Pulmonary artery endothelial cell (primary cell): Measurements from ENCODE around the gene TERT. TPM values are rescaled to one million over a fixed set of nuclear protein-coding genes. Genes with fewer than 3 reads are reported as not detected.
"Not testable (repeated sequence)": the region's sequence is repeated elsewhere in the genome, so short reads cannot be mapped to it uniquely, and the experiment has no call there.

Experiments
- DNase-seq: peaks from one replicate; pipeline ENCODE4 v3.0.0-alpha.2; 2011; ENCODE audit warnings: low read depth, low spot score
- total RNA-seq: library from RNA; depleted of rRNA; stranded (reverse); fragments of >200 nt; gene quantifications from 2 replicates; pipeline ENCODE4 v1.2.3, GENCODE V29; 2014

TERT gene
- total RNA-seq, 1 donor from 2014 or later, result 0.07 TPM

DNA sequence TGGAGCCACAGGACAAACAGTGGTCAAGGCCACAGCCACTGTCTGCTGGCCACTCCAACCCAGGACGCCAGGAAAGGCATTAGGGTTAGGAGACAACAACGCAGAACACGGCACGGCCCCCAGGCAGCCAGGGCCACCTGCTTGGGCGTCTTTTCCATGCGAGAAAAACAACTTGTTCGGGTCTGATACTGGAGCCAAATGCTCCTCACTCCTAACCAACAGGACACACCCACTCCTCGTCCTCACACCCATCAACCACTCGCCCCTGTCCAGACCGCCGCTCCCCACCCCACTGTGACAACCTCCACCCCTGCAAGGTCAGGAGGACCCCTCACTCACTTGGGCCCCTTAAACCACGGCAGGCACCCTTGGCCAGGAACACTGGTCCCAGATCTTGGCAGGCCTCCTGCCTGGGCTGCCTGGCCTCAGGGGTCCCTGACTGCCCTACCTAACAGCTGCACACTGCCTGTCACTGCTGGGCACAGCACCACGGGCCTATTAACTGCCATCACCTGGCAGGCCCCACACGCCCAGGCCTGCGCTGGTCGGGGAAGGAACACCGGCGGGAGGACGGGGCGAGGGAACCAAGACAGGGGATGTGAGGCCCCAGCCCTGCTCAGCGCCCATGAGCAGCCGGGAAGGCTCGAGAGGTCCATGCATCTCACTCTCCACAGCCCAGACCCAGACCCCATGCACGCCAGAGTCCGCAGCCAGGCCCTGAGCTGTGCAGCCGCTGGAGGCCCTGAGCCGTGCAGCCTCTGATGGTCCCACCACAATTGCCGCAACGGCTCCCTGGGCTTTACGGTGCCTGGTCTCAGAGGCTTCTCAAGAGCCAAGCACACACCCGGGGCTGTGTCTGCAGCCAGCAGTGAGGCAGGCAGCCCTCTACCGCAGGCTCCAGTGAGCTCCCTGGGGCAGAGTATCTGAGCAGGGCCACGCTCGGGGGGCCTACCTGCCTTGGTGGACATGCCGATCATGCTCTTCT is 36.3 kb upstream of the TERT start:
- DNase-seq, result no peak

DNA sequence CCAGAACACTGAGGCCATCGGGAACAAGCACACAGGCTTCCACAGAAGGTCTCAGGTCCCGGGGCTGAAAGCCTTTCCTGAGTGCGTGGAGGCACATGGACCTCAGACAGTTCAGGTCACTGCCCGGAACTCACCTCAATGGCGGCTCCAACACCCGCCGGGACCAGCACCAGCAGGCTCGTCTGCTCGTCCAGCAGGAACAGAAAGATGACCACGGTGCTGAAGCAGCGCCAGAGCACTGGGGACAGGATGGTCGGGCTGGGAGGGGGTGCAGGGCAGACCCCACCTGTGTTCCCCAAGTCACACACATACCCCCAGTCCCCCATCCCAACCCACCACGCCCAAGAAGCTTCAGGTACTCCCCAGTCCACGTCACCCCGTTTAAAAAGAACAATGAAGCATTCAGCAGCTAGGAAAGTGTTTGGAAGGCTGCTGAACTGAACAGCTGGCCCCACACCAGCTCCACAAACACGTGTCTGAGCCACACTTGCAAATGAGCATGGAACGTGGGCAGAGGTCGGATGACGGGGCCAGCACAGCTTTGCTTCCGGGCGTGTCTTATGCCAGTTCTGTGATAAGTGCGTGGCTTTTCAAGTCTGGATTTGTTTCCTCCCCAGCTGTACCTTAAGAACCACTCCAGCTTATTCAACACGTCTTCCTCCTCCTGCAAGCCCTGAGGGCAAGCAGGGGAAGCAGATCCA is 35.4 kb upstream of the TERT start:
- DNase-seq, result no peak

DNA sequence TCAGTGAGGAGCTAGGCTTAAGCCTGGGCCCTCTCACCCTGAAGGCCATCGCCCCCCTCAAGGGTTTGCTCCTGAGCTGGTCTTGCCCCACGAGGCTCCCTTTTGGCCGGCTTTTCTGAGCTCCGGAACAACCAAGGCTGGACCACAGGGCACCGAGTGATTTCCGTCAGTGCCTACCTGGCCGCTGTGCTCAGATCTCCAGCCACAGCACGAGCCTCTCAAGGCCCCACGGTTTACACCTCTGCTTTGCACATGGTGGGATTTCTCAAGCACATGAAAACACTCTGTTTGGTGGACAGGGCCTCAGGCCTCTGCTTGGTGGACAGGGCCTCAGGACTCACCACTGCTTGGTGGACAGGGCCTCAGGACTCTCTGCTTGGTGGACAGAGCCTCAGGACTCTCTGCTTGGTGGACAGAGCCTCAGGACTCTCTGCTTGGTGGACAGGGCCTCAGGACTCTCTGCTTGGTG is 34.3 kb upstream of the TERT start:
- no peak for DNase-seq

DNA sequence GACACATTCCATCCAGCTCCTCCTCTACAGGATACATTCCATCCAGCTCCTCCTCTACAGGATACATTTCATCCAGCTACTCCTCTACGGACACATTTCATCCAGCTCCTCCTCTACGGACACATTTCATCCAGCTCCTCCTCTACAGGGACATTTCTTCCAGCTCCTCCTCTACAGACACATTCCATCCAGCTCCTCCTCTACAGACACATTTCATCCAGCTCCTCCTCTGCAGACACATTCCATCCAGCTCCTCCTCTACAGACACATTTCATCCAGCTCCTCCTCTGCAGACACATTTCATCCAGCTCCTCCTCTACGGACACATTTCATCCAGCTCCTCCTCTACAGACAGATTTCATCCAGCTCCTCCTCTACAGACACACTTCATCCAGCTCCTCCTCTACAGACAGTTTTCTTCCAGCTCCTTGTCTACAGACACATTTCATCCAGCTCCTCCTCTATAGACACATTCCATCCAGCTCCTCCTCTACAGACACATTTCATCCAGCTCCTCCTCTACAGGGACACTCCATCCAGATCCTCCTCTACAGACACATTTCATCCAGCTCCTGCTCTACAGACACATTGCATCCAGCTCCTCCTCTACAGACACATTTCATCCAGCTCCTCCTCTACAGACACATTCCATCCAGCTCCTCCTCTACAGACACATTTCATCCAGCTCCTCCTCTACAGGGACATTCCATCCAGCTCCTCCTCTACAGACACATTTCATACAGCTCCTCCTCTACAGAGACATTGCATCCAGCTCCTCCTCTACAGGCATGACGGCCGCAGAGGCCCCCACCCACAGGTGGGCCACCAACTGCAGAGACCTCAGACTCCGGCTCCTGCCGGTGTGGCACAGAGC is 33.6 kb upstream of the TERT start:
- not testable (repeated sequence) for DNase-seq

DNA sequence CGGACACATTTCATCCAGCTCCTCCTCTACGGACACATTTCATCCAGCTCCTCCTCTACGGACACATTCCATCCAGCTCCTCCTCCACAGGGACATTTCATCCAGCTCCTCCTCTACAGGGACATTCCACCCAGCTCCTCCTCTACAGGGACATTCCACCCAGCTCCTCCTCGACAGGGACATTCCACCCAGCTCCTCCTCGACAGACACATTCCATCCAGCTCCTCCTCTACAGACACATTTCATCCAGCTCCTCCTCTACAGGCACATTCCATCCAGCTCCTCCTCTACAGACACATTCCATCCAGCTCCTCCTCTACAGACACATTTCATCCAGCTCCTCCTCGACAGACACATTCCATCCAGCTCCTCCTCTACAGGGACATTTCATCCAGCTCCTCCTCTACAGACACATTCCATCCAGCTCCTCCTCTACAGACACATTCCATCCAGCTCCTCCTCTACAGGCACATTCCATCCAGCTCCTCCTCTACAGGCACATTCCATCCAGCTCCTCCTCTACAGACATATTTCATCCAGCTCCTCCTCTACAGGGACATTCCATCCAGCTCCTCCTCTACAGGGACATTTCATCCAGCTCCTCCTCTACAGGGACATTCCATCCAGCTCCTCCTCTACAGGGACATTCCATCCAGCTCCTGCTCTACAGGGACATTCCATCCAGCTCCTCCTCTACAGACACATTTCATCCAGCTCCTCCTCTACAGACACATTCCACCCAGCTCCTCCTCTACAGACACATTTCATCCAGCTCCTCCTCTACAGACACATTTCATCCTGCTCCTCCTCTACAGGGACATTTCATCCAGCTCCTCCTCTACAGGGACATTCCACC is 32.3 kb upstream of the TERT start:
- DNase-seq, result not testable (repeated sequence)

GRCh38 chr5:1326532-1326875 is 31.6 kb upstream of the TERT start:
- not testable (repeated sequence) for DNase-seq

- DNase-seq, result no peak
Observed at GRCh38 chr5:1325870-1326531, 31.1 kb upstream of the TERT start.

DNA sequence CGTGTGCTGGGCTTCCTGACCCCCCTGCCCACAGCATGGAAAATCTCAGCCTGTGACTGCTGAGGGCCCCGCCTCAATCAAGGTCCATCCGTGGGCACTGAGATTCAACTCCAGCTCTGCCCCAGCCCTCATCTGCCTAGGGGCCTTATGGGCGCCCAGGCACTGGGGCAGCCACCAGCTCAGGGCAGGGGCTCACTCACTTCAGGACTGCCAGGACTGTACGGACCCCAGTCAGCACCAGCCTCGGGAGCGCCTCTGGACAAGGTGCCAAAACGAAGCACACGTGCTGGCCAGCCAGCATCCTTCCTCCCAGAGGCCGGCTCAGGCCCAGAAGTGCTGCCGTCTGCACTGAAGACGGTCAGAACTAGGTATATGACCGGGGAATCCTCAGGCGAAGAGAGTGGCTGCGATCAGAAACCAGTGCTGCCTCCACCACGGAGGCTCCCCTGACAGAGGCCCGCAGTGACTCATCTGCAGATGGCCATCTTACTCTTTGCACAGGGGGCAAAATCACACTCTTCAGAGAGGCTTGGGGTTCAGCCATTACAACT is 30.4 kb upstream of the TERT start:
- no peak for DNase-seq

GRCh38 chr5:1324719-1325190 is 29.9 kb upstream of the TERT start:
- DNase-seq, result no peak

DNA sequence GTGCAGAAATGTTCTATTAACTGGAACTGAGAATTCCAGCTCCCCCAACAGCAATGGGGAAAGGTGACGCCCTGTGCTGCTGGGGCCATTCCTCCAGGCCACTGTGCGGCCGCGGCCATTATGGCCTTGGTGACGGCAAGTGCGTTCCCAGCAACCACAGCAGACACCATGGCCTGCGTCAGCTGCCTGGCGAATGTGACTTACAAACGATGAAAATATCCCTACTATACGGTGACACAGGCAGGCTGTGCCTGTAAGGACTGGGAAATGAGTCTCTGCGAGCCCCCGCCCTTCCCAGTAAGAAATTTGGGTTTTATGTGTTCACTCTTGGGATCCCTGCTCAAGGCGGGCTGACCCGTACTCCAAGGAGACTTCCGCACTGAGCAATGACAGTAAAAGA is 29.4 kb upstream of the TERT start:
- no peak for DNase-seq

DNA sequence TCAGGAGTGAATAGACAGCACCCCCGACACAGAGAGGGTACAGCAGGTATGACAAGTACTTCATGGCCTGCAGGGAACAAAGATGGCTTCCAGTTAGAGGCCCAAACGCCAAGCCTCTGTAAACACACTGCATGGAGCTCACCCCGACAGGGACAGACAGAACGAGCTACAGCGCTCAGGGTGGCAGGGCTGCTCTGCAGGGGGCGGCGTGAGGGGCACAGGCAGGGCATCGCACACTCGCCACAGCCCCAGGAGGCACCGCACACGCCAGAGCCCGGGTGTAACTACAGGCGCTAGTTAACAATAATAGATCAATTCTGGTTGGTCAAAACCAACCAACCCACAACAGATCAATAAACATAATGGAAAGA is 28.9 kb upstream of the TERT start:
- DNase-seq, result no peak

GRCh38 chr5:1322955-1323802 is 28.3 kb upstream of the TERT start:
- DNase-seq, result no peak

- no peak for DNase-seq
Observed at GRCh38 chr5:1322036-1322900, 27.4 kb upstream of the TERT start.

DNA sequence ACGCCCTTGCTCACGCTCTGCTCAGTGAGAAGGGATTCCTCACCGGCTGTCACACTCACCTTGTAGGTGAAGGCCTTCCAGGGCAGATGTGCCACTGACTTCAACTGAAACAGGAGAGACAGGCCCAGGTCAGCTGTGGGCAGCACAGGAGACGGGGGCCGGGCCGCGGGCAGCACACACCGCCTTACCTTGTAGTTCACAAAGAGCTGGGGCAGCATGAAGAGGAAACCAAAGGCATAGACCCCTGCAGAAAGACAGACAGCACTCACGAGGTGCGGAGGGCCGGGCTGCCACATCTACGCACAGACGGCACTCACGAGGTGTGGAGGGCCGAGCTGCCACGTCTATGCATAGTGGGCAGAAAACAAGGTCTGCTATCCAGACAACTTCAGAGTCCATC is 26.7 kb upstream of the TERT start:
- DNase-seq, result no peak

GRCh38 chr5:1320436-1321344 is 25.8 kb upstream of the TERT start:
- DNase-seq, result no peak

DNA sequence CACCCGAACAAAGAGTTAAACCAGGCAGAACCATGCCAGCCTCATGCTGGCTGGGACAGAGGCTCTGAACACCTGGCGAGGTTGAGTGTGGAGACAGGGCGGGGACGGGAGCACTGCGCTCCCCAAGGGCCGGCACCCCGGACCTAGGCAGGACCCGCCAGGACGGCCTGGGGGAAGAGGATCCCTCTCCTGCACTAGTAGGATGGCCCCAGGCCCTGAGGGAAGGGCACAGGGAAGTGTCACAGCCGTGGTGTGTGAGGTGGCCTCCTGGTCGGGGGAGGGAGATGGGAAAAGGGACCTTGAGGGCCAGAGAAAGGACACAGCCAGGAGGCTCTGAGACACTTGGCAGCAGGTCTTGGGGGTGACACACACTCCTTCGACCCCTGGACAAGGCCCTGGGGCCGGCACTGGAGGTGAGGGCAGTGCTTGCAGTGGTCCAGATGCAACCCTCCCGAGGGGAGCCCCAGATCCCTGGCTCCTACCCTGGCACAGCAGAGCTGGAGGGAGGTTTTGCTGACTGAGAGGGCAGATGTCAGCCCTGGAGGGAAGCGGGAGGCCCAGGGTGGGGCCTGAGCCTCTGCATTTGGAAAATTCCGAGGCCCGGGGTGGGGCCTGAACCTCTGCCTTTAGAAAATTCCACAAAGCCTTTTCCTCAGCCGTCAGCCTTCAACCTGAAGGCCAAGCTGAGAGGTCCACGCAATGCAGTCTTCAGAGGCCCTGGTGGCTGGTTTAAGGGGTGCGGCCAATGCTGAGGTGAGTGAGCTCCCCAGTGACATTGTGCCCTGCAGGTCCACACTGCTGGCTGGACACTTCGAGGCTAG is 24.8 kb upstream of the TERT start:
- no peak for DNase-seq
